WTC11 (cell line): ENCODE data around the gene TSNAXIP1. TPM values are rescaled to one million over a fixed set of nuclear protein-coding genes. Genes with fewer than 3 reads are reported as not detected.

Source experiments
- ATAC-seq: fragments of 200-7000 bp; cut with Tn5 transposase; 2 replicates; pipeline ENCODE4 v1.10.0; 2021; ENCODE audit warnings: mild to moderate bottlenecking, moderate library complexity
- CTCF ChIA-PET: fragments of 300-600 bp; sonication (Branson Sonifier 250); formaldehyde crosslinking; loops from one replicate; lab custom pipeline; 2021; ENCODE audit warnings: antibody characterized with exemption; lab: Charles Lee
- POLR2A ChIA-PET: fragments of 350-600 bp; sonication (Branson Sonifier 250); formaldehyde crosslinking; loops from one replicate; lab custom pipeline; 2021; ENCODE audit warnings: antibody characterized with exemption; lab: Charles Lee
- DNase-seq: peaks from one replicate; pipeline ENCODE4 v3.0.0; 2021; ENCODE audit warnings: low spot score
- H3K27ac Mint-ChIP-seq: 2 replicates; pipeline ENCODE4 v1.8.0; 2021; ENCODE audit warnings: mixed read lengths
- H3K27me3 Mint-ChIP-seq: 2 replicates; pipeline ENCODE4 v1.8.0; 2021; ENCODE audit warnings: low read depth, mild to moderate bottlenecking, moderate library complexity, mixed read lengths
- H3K36me3 Mint-ChIP-seq: 2 replicates; pipeline ENCODE4 v1.8.0; 2021; ENCODE audit warnings: mixed read lengths
- H3K4me1 Mint-ChIP-seq: 2 replicates; pipeline ENCODE4 v1.8.0; 2022; ENCODE audit warnings: mixed read lengths
- H3K4me3 Mint-ChIP-seq: 2 replicates; pipeline ENCODE4 v1.8.0; 2021; ENCODE audit warnings: mild to moderate bottlenecking, moderate library complexity, mixed read lengths
- H3K9me3 Mint-ChIP-seq: 2 replicates; pipeline ENCODE4 v1.8.0; 2021; ENCODE audit warnings: mixed read lengths
- CREM ChIP-seq: sonication (generic); formaldehyde crosslinking; IDR thresholded peaks from 2 replicates; pipeline ENCODE4 v1.8.1; 2022; ENCODE audit warnings: mild to moderate bottlenecking, missing genetic modification reagents, moderate library complexity
- ETV6 ChIP-seq: sonication (generic); formaldehyde crosslinking; IDR thresholded peaks from 2 replicates; pipeline ENCODE4 v1.8.1; 2022; ENCODE audit warnings: mild to moderate bottlenecking, missing genetic modification reagents
- FOXK1 ChIP-seq: sonication (generic); formaldehyde crosslinking; IDR thresholded peaks from 2 replicates; pipeline ENCODE4 v1.8.0; 2022; ENCODE audit warnings: mild to moderate bottlenecking, moderate library complexity, missing genetic modification reagents
- GABPB1 ChIP-seq: sonication (generic); formaldehyde crosslinking; IDR thresholded peaks from 2 replicates; pipeline ENCODE4 v1.8.1; 2023; ENCODE audit warnings: mild to moderate bottlenecking, missing genetic modification reagents
- GRHL2 ChIP-seq: fragments of 250-450 bp; sonication (Bioruptor Pico); IDR thresholded peaks from 2 replicates; pipeline ENCODE4 v1.8.0; 2022; ENCODE audit warnings: mild to moderate bottlenecking, moderate library complexity; ENCODE audit not compliant: insufficient replicate concordance, severe bottlenecking
- GTF2I ChIP-seq: fragments of 250-450 bp; sonication (Bioruptor Pico); conservative IDR thresholded peaks from 2 replicates; pipeline ENCODE4 v1.4.0; 2021; ENCODE audit warnings: mild to moderate bottlenecking
- HMGA2 ChIP-seq: fragments of 250-450 bp; sonication (Bioruptor Pico); IDR thresholded peaks from 2 replicates; pipeline ENCODE4 v1.4.0; 2021; ENCODE audit warnings: mild to moderate bottlenecking, moderate library complexity
- IRF2 ChIP-seq: sonication (generic); formaldehyde crosslinking; IDR thresholded peaks from 2 replicates; pipeline ENCODE4 v1.8.0; 2022; ENCODE audit warnings: low read depth, missing genetic modification reagents, borderline replicate concordance
- JAZF1 ChIP-seq: fragments of 250-450 bp; sonication (Bioruptor Pico); IDR thresholded peaks from 2 replicates; pipeline ENCODE4 v1.9.0; 2021; ENCODE audit warnings: moderate library complexity, mild to moderate bottlenecking, inconsistent platforms
- NFE2L1 ChIP-seq: sonication (generic); formaldehyde crosslinking; IDR thresholded peaks from 2 replicates; pipeline ENCODE4 v1.8.1; 2023; ENCODE audit warnings: missing genetic modification reagents
- NR3C1 ChIP-seq: sonication (generic); formaldehyde crosslinking; conservative IDR thresholded peaks from 2 replicates; pipeline ENCODE4 v1.8.1; 2023; ENCODE audit warnings: low read depth, mild to moderate bottlenecking, missing genetic modification reagents
- OVOL2 ChIP-seq: fragments of 250-450 bp; sonication (Bioruptor Pico); IDR thresholded peaks from 2 replicates; pipeline ENCODE4 v1.9.0; 2021; ENCODE audit warnings: mild to moderate bottlenecking, borderline replicate concordance
- RELA ChIP-seq: sonication (generic); formaldehyde crosslinking; IDR thresholded peaks from 2 replicates; pipeline ENCODE4 v1.8.1; 2022; ENCODE audit warnings: missing genetic modification reagents, mild to moderate bottlenecking, borderline replicate concordance
- SMAD4 ChIP-seq: sonication (generic); formaldehyde crosslinking; IDR thresholded peaks from 2 replicates; pipeline ENCODE4 v1.8.0; 2022; ENCODE audit warnings: mild to moderate bottlenecking, missing genetic modification reagents
- SP1 ChIP-seq: sonication (generic); formaldehyde crosslinking; conservative IDR thresholded peaks from 2 replicates; pipeline ENCODE4 v1.8.1; 2022; ENCODE audit warnings: missing genetic modification reagents
- TEAD1 ChIP-seq: sonication (generic); formaldehyde crosslinking; IDR thresholded peaks from 2 replicates; pipeline ENCODE4 v1.8.0; 2022; ENCODE audit warnings: mild to moderate bottlenecking, missing genetic modification reagents
- TEAD4 ChIP-seq: sonication (generic); formaldehyde crosslinking; IDR thresholded peaks from 2 replicates; pipeline ENCODE4 v1.8.0; 2022; ENCODE audit warnings: mild to moderate bottlenecking, missing genetic modification reagents
- ZNF121 ChIP-seq: sonication (generic); formaldehyde crosslinking; IDR thresholded peaks from 2 replicates; pipeline ENCODE4 v1.8.0; 2023; ENCODE audit warnings: missing genetic modification reagents
- ZNF219 ChIP-seq: sonication (generic); formaldehyde crosslinking; IDR thresholded peaks from 2 replicates; pipeline ENCODE4 v1.8.0; 2023; ENCODE audit warnings: missing genetic modification reagents, mild to moderate bottlenecking, borderline replicate concordance
- ZNF263 ChIP-seq: sonication (generic); formaldehyde crosslinking; IDR thresholded peaks from 2 replicates; pipeline ENCODE4 v1.8.1; 2022; ENCODE audit warnings: low read depth, mild to moderate bottlenecking, moderate library complexity, missing genetic modification reagents
- ZNF416 ChIP-seq: fragments of 250-450 bp; sonication (Bioruptor Pico); IDR thresholded peaks from 2 replicates; pipeline ENCODE4 v1.9.0; 2021; ENCODE audit warnings: mild to moderate bottlenecking, inconsistent platforms
- ZNF423 ChIP-seq: fragments of 250-450 bp; sonication (Bioruptor Pico); IDR thresholded peaks from 2 replicates; pipeline ENCODE4 v2.1.2; 2022; ENCODE audit warnings: mild to moderate bottlenecking, moderate library complexity
- total RNA-seq: library from RNA; stranded (reverse); gene quantifications from 3 replicates; pipeline ENCODE4 v1.2.3, GENCODE V29; 2021
- TF ChIP-seq, protein P1 (sequence below): sonication (generic); formaldehyde crosslinking; IDR thresholded peaks from 2 replicates; pipeline ENCODE4 v1.8.0; 2023; ENCODE audit warnings: missing genetic modification reagents, mild to moderate bottlenecking, borderline replicate concordance
- TF ChIP-seq, protein P2 (sequence below): sonication (generic); formaldehyde crosslinking; IDR thresholded peaks from 2 replicates; pipeline ENCODE4 v1.8.0; 2022; ENCODE audit warnings: mild to moderate bottlenecking, missing genetic modification reagents
- TF ChIP-seq, protein P3 (sequence below): fragments of 250-450 bp; sonication (Bioruptor Pico); IDR thresholded peaks from 2 replicates; pipeline ENCODE4 v1.9.0; 2021; ENCODE audit warnings: moderate library complexity, mild to moderate bottlenecking, inconsistent platforms, borderline replicate concordance
- TF ChIP-seq, protein P4 (sequence below): sonication (generic); formaldehyde crosslinking; IDR thresholded peaks from 2 replicates; pipeline ENCODE4 v1.8.0; 2022; ENCODE audit warnings: mild to moderate bottlenecking, missing genetic modification reagents

The TSNAXIP1 gene
- total RNA-seq, 1 experiment from 2014 or later, result 0.48 TPM

DNA sequence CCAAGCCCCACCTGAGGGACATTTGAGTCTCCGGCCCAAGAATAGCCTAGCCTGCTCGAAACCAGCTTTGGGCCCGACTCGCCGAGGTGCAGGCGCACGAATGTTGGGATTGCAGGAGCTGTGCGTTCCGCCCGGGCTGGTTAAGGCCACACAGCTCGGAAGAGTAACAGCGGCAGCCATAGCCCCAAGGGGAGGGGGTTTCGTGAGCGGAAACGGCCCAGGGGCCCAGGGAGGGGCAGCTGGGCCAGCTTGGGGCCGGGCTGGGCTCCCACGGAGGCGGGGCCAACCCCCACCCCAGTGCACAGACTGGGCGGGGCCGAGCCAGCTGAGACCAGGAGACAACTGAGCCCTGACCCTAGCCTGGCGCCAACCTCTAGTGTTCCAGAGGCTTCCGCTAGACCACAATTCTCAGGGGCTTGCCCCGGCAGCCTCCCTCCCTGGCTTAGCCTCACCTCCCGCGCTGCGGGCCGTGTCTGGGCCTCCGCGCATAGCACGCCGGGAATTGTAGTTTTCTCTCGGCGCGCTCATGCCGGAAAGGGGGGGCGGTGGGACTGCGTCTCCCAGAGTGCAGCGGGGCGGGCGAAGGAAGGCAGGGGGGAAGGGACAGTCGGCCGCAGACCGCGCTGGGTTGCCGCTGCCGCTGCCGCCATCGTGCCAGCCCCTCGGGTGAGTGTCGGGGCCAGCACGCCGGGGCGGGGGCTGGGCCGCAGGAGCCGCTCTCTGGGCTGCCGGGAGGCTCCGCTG is 39.8 kb downstream of the TSNAXIP1 start, which contains the start of gene NUTF2 (continued):
- TF ChIP-seq, protein P1, sequence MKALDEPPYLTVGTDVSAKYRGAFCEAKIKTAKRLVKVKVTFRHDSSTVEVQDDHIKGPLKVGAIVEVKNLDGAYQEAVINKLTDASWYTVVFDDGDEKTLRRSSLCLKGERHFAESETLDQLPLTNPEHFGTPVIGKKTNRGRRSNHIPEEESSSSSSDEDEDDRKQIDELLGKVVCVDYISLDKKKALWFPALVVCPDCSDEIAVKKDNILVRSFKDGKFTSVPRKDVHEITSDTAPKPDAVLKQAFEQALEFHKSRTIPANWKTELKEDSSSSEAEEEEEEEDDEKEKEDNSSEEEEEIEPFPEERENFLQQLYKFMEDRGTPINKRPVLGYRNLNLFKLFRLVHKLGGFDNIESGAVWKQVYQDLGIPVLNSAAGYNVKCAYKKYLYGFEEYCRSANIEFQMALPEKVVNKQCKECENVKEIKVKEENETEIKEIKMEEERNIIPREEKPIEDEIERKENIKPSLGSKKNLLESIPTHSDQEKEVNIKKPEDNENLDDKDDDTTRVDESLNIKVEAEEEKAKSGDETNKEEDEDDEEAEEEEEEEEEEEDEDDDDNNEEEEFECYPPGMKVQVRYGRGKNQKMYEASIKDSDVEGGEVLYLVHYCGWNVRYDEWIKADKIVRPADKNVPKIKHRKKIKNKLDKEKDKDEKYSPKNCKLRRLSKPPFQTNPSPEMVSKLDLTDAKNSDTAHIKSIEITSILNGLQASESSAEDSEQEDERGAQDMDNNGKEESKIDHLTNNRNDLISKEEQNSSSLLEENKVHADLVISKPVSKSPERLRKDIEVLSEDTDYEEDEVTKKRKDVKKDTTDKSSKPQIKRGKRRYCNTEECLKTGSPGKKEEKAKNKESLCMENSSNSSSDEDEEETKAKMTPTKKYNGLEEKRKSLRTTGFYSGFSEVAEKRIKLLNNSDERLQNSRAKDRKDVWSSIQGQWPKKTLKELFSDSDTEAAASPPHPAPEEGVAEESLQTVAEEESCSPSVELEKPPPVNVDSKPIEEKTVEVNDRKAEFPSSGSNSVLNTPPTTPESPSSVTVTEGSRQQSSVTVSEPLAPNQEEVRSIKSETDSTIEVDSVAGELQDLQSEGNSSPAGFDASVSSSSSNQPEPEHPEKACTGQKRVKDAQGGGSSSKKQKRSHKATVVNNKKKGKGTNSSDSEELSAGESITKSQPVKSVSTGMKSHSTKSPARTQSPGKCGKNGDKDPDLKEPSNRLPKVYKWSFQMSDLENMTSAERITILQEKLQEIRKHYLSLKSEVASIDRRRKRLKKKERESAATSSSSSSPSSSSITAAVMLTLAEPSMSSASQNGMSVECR (CRISPR knock-in tag), result peak; percentile 82; the same call in 1 of the 2 replicates
- TF ChIP-seq TEAD1 (CRISPR knock-in tag), result peak; percentile 90
- TF ChIP-seq CREM (CRISPR knock-in tag), result peak; percentile 72; the same call in 1 of the 2 replicates
- 0 out of 2 replicates have a peak, but pooled peaks have one; percentile 12 for TF ChIP-seq ZNF263
- no peak for TF ChIP-seq ZNF219
- TF ChIP-seq OVOL2 (CRISPR knock-in tag), result no peak
- no peak for TF ChIP-seq NFE2L1
- TF ChIP-seq JAZF1 (CRISPR knock-in tag), result no peak
- no peak for TF ChIP-seq ZNF423
- TF ChIP-seq, protein P2, sequence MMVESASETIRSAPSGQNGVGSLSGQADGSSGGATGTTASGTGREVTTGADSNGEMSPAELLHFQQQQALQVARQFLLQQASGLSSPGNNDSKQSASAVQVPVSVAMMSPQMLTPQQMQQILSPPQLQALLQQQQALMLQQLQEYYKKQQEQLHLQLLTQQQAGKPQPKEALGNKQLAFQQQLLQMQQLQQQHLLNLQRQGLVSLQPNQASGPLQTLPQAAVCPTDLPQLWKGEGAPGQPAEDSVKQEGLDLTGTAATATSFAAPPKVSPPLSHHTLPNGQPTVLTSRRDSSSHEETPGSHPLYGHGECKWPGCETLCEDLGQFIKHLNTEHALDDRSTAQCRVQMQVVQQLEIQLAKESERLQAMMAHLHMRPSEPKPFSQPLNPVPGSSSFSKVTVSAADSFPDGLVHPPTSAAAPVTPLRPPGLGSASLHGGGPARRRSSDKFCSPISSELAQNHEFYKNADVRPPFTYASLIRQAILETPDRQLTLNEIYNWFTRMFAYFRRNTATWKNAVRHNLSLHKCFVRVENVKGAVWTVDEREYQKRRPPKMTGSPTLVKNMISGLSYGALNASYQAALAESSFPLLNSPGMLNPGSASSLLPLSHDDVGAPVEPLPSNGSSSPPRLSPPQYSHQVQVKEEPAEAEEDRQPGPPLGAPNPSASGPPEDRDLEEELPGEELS (CRISPR knock-in tag), result 0 out of 2 replicates have a peak, but pooled peaks have one; percentile 22
- TF ChIP-seq ETV6 (CRISPR knock-in tag), result peak; percentile 74
- TF ChIP-seq TEAD4 (CRISPR knock-in tag), result peak; percentile 60; the same call in 1 of the 2 replicates
- TF ChIP-seq ZNF416, result no peak
- peak; percentile 66; the same call in 1 of the 2 replicates for TF ChIP-seq GTF2I (CRISPR knock-in tag)
- TF ChIP-seq GRHL2 (CRISPR knock-in tag), result no peak
- TF ChIP-seq FOXK1, result peak; percentile 82
- TF ChIP-seq GABPB1, result peak; percentile 63; the same call in 1 of the 2 replicates
- TF ChIP-seq SMAD4 (CRISPR knock-in tag), result peak; percentile 79; the same call in 1 of the 2 replicates

DNA sequence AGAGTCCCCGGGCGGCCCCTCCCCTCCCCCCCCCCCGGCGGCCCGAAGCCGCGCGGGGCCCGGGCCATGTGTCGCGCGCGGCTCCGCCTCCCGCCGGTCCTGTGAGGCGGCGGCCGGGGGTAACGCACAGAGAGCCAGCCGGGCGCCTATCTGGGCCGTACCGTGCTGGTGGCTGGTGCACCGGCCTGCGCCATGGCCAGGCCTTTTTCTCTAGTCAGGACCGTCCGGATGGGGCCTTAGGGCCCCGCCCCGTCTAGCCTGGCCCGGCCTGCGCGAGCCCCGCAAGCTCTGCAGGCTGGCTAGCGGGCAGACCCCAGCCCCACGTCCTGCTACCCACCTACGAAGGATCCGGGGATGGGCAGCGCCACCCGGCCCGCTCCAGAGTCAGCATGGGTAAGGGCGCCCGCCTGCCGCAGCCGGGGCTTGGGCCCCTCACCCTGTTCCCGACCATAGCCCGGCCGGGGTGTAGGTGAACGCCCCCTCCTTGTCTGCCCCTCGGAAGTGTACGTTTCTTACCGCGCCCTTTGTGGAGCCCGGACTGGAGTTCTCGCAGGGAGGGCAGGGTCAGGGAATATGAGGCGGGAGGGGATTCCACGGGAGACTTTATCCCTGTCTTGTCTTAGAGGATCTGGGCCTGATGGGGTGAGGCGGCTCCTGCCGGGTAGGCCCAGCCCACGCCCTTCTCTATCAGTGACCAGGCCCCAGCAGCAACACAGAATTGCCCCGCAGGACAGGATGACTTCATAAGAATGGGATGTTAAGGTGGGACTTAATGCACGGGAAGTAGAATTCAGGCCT is 40.6 kb downstream of the TSNAXIP1 start, which contains the start of gene CENPT:
TSS of gene CENPT (minus strand) at position 630 of the 798 bp plus-strand sequence. CDS start 13,834 bp downstream, outside the sequence.
- H3K4me3 Mint-ChIP-seq, result peak within 1 kb of the TSS; percentile 92
- H3K9me3 Mint-ChIP-seq, result no peaks in the 10 kb centered on the region
- H3K4me1 Mint-ChIP-seq, result peaks cover 43% of the 10 kb centered on the region
- H3K36me3 Mint-ChIP-seq, result peaks cover 11% of the 10 kb centered on the region
- H3K27me3 Mint-ChIP-seq, result no peaks in the 10 kb centered on the region
- H3K27ac Mint-ChIP-seq, result peak within 1 kb of the TSS; percentile 93
- DNase-seq (no peak), ATAC-seq (peak; percentile 4)
- CTCF ChIA-PET, result interaction anchor here (0.5 to 4.4 kb wide), 7 partner anchors 18 to 179 kb away, joined by 3 to 58 read pairs (median 12); partner anchors contain the start of gene NRN1L
- POLR2A ChIA-PET, result interaction anchor here (1.4 kb wide), 1 partner anchor 14 kb away, joined by 9 read pairs; no protein-coding TSS in a partner anchor
- TF ChIP-seq NR3C1 (CRISPR knock-in tag) (no peak), ZNF416 (no peak), RELA (CRISPR knock-in tag) (0 out of 2 replicates have a peak, but pooled peaks have one; percentile 2), ZNF121 (no peak), NFE2L1 (no peak), IRF2 (CRISPR knock-in tag) (no peak), HMGA2 (CRISPR knock-in tag) (no peak), SP1 (no peak)
- TF ChIP-seq, protein P2 (CRISPR knock-in tag), result no peak
- TF ChIP-seq, protein P3, sequence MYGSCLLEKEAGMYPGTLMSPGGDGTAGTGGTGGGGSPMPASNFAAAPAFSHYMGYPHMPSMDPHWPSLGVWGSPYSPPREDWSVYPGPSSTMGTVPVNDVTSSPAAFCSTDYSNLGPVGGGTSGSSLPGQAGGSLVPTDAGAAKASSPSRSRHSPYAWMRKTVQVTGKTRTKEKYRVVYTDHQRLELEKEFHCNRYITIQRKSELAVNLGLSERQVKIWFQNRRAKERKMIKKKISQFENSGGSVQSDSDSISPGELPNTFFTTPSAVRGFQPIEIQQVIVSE (CRISPR knock-in tag), result no peak
- TF ChIP-seq, protein P4, sequence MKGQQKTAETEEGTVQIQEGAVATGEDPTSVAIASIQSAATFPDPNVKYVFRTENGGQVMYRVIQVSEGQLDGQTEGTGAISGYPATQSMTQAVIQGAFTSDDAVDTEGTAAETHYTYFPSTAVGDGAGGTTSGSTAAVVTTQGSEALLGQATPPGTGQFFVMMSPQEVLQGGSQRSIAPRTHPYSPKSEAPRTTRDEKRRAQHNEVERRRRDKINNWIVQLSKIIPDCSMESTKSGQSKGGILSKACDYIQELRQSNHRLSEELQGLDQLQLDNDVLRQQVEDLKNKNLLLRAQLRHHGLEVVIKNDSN (CRISPR knock-in tag), result no peak
